ENCODE measurements around the gene ZNF264. TPM values are rescaled to one million over a fixed set of nuclear protein-coding genes. Genes with fewer than 3 reads are reported as not detected.
"Not testable (repeated sequence)": the region's sequence is repeated elsewhere in the genome, so short reads cannot be mapped to it uniquely, and the experiment has no call there.

ZNF264 gene
- polyA plus RNA-seq, 12 donors = 9.5 to 15.6 (median 14.1) TPM; not detected in 1

- peak; percentile 18 for DNase-seq
These were observed 49.9 kb downstream of the ZNF264 start for GRCh38 chr19:57241176-57241575.

GRCh38 chr19:57242821-57243220 is 51.5 kb downstream of the ZNF264 start:
- no peak for DNase-seq

- no peak for DNase-seq
These were observed 53.2 kb downstream of the ZNF264 start for GRCh38 chr19:57244513-57244912.

GRCh38 chr19:57245066-57245465 is 53.8 kb downstream of the ZNF264 start:
- no peak for DNase-seq

- DNase-seq = no peak
These were observed 54.7 kb downstream of the ZNF264 start for GRCh38 chr19:57245959-57246358.

GRCh38 chr19:57248646-57249045 is 57.3 kb downstream of the ZNF264 start:
- DNase-seq = no peak

GRCh38 chr19:57249329-57249728 is 58.0 kb downstream of the ZNF264 start:
- no peak for DNase-seq

GRCh38 chr19:57253767-57254166 is 62.5 kb downstream of the ZNF264 start:
- not testable (repeated sequence) for DNase-seq

- DNase-seq = no peak
These were observed 70.7 kb downstream of the ZNF264 start for GRCh38 chr19:57262044-57262443.

- DNase-seq = no peak
These were observed 72.0 kb downstream of the ZNF264 start for GRCh38 chr19:57263244-57263741.

- DNase-seq = no peak
These were observed 76.0 kb downstream of the ZNF264 start for GRCh38 chr19:57267291-57267690.

GRCh38 chr19:57269515-57270250 is 78.4 kb downstream of the ZNF264 start:
- DNase-seq = no peak

GRCh38 chr19:57271280-57271679 is 80.0 kb downstream of the ZNF264 start:
- DNase-seq = no peak

Other genes with a start within 250 kb of the ZNF264 start
- not detected for gene USP29, start 71.5 kb upstream of the ZNF264 start, polyA plus RNA-seq (ENCODE audit: insufficient read length in 12 of 12)
- under 1 TPM in 1 of 12 donors, not detected in 11; 0.09 TPM for gene ZIM3, start 46.3 kb upstream of the ZNF264 start, polyA plus RNA-seq (ENCODE audit: insufficient read length in 12 of 12)
- gene DUXA, start 24.0 kb upstream of the ZNF264 start, polyA plus RNA-seq (ENCODE audit: insufficient read length in 12 of 12) = not detected
- 1 to 10 TPM in 7 of 12 donors, under 1 TPM in 3, not detected in 2; 0.62 to 2.2 (median 1.3) TPM for gene AURKC, start 39.5 kb downstream of the ZNF264 start, polyA plus RNA-seq (ENCODE audit: insufficient read length in 12 of 12)
- gene ZNF805, start 49.1 kb downstream of the ZNF264 start, polyA plus RNA-seq (ENCODE audit: insufficient read length in 12 of 12) = 1 to 10 TPM in 10 of 12 donors, not detected in 2; 4.3 to 6.2 (median 5.6) TPM
- 1 to 10 TPM in 10 of 12 donors, not detected in 2; 2.3 to 5.7 (median 3.7) TPM for gene ZNF460, start 89.0 kb downstream of the ZNF264 start, polyA plus RNA-seq (ENCODE audit: insufficient read length in 12 of 12)
- gene ZNF543, start 129.0 kb downstream of the ZNF264 start, polyA plus RNA-seq (ENCODE audit: insufficient read length in 12 of 12) = 1 to 10 TPM in 11 of 12 donors, not detected in 1; 4.7 to 7.1 (median 6.1) TPM
- gene ZNF304, start 159.8 kb downstream of the ZNF264 start, polyA plus RNA-seq (ENCODE audit: insufficient read length in 12 of 12) = 10 to 100 TPM in 7 of 12 donors, 1 to 10 TPM in 4, not detected in 1; 8.9 to 12.5 (median 10.2) TPM
- gene TRAPPC2B, start 172.1 kb downstream of the ZNF264 start, polyA plus RNA-seq (ENCODE audit: insufficient read length in 12 of 12) = 10 to 100 TPM in 10 of 12 donors, not detected in 2; 12.0 to 18.6 (median 15.0) TPM
- 1 to 10 TPM in 10 of 12 donors, not detected in 2; 2.2 to 6.1 (median 3.6) TPM for gene ZNF547, start 172.1 kb downstream of the ZNF264 start, polyA plus RNA-seq (ENCODE audit: insufficient read length in 12 of 12)
- 10 to 100 TPM in 11 of 12 donors, not detected in 1; 12.6 to 46.8 (median 20.3) TPM for gene ZNF548, start 198.4 kb downstream of the ZNF264 start, polyA plus RNA-seq (ENCODE audit: insufficient read length in 12 of 12)
- 10 to 100 TPM in 3 of 12 donors, 1 to 10 TPM in 8, not detected in 1; 6.3 to 16.4 (median 8.4) TPM for gene ZNF17, start 219.7 kb downstream of the ZNF264 start, polyA plus RNA-seq (ENCODE audit: insufficient read length in 12 of 12)
- gene ZNF749, start 243.8 kb downstream of the ZNF264 start, polyA plus RNA-seq (ENCODE audit: insufficient read length in 12 of 12) = 1 to 10 TPM in 11 of 12 donors, not detected in 1; 3.4 to 9.7 (median 7.6) TPM